GM20431 (cell line): ENCODE measurements around the gene FUZ.

Experiments used
- in situ Hi-C: fragments of 300-500 bp; cut with MseI, MboI; formaldehyde crosslinking; loops from one replicate; pipeline ENCODE4 v1.15.0; 2020; ENCODE audit warnings: low sequenced_read_pairs; ENCODE audit not compliant: unreplicated experiment

The FUZ gene

DNA sequence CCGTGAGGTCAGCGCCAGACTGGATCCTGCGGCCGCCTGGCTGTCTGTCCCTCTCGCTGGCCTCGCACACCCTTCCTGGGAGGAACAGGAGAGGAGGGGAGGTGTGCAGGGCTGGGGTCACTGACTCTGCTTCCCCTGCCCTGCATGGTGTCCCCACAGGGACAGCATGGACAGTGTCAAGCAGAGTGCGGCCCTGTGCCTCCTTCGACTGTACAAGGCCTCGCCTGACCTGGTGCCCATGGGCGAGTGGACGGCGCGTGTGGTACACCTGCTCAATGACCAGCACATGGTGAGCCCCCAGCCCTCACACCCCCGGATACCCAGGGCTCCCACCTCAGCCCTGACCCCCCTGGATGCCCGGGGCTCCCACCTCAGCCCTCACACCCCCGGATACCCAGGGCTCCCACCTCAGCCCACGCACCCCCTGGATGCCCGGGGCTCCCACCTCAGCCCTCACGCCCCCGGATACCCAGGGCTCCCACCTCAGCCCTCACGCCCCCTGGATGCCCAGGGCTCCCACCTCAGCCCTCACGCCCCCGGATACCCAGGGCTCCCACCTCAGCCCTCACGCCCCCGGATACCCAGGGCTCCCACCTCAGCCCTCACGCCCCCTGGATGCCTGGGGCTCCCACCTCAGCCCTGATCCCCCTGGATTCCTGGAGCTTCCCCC is 21.2 kb downstream of the FUZ start:
- in situ Hi-C loops = no loop called here

- in situ Hi-C loops = no loop called here
Observed at GRCh38 chr19:49790866-49791265, 22.2 kb downstream of the FUZ start.

- in situ Hi-C loops = no loop called here
Observed at GRCh38 chr19:49788857-49789256, 24.2 kb downstream of the FUZ start.

GRCh38 chr19:49787746-49788145 is 25.3 kb downstream of the FUZ start:
- in situ Hi-C loops = no loop called here

DNA sequence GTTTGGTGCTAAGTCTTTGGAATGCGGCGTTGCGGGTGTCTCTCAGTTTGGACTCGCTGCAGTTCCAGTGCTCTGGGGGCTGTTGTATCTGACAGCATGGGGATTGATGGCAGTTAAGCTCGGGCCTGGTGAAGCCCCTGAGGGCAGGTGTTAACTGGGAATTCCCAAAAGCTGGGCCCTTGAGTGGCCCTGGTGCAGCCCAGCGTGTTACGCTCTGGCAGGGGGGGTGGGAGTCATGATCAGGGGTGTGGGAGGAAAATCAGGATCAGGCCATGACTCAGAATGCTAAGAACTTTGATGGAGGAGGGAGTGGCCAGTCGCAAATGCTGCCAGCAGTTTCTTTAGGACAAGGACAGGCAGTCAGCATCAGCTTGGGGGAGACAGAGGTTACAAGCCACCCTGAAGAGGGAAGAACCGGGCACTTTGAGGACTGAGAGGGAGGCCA is 26.7 kb downstream of the FUZ start:
- in situ Hi-C loops = no loop called here

GRCh38 chr19:49782515-49782914 is 30.6 kb downstream of the FUZ start:
- in situ Hi-C loops = no loop called here

DNA sequence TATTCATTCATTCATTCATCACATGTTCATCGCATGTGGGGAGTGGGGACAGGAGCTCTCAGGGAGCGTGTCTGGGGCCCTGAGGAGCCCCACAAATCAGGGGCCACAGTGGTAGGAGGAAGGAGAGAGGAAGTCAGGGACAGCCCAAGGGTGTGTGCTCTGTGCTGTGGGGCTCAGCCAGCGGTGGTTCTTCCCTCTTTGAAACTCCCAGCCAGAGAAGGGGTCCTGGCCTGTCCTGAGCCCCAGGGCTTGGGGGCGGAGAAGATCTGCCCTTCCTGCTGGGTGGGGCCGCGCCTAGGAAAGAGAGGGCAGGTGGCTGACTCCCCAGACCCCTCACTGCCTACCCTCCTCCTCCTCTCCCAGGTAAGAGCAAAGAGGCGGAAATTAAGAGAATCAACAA is 31.7 kb downstream of the FUZ start:
- in situ Hi-C loops = no loop called here

DNA sequence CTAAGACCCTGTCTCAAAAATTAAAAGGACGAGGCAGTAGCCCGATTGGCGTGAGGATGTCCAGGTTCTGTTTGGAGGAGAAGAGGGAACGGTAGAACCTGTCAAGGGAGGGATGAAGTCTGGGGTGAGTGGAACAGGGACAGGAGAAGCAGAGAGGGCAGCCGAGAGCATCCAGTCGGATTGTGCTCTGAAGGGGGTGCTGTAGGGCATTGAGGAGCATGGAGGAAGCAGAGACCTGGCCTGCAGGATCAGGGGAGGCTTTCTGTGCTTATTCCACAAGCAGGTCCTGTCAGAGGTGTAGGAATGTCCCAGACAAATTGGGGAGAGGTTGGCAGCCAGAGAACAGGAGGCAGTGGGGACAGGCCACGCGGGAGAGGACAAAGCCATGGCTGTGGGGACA is 32.2 kb downstream of the FUZ start:
- in situ Hi-C loops = no loop called here

GRCh38 chr19:49779731-49780555 is 33.1 kb downstream of the FUZ start:
- in situ Hi-C loops = no loop called here

DNA sequence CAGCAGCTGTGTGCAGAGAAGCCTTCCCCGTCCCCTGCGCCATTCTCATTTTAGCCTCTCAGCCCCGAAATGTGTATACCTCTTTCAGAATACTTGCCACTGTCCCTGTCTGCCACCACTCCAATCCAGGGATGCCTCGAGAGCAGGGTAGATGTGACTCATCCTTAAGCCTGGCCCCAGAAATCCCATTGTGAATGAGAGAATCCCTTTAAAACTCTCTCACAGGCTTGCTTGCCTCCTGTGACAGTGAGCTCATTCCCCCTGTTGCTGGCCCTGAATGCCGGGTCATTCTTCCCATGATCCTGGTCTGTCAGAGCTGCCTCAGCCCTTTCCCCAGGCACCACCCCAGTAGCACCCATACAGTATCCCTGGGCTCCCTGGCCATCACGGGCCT is 36.7 kb downstream of the FUZ start:
- in situ Hi-C loops = no loop called here

DNA sequence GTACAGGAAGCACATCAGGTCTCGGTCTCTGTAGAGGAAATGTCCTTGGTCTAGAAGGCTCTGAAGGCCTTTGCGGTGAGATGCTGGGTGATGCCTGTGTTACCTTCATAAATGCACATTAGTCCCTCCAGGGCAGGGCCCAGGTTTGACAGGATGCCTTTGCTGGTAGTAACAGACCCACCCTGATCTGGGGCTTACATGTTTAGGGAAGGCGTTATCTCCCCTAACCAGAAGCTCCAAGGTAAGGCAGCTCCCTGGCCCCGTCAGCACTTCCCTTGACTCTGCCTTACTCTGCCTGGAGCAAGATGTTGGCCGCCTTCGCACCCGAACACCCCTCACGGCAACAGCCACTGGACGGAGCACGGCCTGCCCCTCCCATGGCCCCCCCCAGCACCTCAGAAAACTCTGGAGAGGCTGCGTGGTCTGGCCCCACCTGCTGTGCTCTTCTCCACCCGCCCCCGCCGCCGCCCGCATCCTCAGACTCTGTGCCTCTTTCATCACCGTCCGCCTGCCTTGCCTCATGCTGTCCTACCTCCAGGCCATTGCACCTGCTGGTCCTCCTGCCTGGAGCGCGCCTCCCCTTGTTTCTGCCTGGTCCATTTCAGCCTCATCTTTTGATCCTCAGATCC is 37.2 kb downstream of the FUZ start:
- in situ Hi-C loops = no loop called here

- in situ Hi-C loops = no loop called here
Observed at GRCh38 chr19:49774969-49775368, 38.1 kb downstream of the FUZ start.

DNA sequence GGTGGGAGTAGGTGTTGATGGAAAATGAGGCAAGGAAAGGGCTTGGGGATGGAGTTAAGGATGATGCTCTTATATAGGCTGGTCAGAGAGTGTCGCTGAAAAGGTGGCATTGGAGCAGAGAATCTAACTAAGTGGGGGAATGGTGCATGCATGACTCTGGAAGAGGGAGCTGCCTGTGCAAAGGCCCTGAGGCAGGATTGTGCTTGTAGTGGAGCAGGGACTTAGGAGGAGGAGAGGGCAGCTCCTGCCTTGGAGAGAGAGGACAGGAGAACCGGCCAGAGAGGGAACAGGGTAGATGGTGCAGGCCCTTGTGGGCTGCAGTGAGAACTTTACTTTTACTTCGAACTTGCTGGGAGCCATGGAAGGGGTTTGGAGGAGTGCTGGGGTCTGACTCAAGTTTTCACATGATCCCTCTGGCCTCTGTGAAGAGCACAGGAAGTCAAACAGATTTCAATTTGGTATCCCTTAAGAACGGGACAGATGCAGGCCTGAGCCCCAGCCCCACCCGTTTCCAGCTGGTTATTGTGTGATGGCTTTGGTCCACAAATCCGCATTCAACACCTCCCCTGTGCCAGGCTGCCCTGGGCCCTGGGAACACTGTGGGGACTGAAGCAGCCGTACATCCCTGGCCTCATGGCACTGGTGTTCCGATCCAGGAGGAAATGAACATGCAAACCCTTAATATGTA is 39.3 kb downstream of the FUZ start:
- in situ Hi-C loops = no loop called here

GRCh38 chr19:49772850-49773432 is 40.2 kb downstream of the FUZ start:
- in situ Hi-C loops = no loop called here

- in situ Hi-C loops = no loop called here
Observed at GRCh38 chr19:49771674-49772139, 41.4 kb downstream of the FUZ start.

GRCh38 chr19:49770529-49770928 is 42.6 kb downstream of the FUZ start:
- in situ Hi-C loops = no loop called here

GRCh38 chr19:49767967-49768581 is 45.0 kb downstream of the FUZ start:
- in situ Hi-C loops = no loop called here

- in situ Hi-C loops = no loop called here
Observed at GRCh38 chr19:49767381-49767780, 45.7 kb downstream of the FUZ start.

- in situ Hi-C loops = no loop called here
Observed at GRCh38 chr19:49766930-49767299, 46.2 kb downstream of the FUZ start, which contains the start of gene AP2A1. TSS of gene AP2A1 (plus strand) at chr19:49767001. CDS start at chr19:49767134, 133 bp downstream.
